Activated CD8-positive, alpha-beta memory T cell treated with anti-CD3 and anti-CD28 coated beads for 1 hour (primary cell): Measurements from ENCODE around the gene PPARA.
"Not testable (repeated sequence)": the region's sequence is repeated elsewhere in the genome, so short reads cannot be mapped to it uniquely, and the experiment has no call there.

Experiments used
- DNase-seq, 2 donors: peaks; one replicate each; pipeline ENCODE4 v3.0.0-alpha.2; 2020; ENCODE audit warnings: low read depth in 1 of 2; ENCODE audit errors: extremely low read depth in 1 of 2

Gene PPARA

GRCh38 chr22:46125816-46126765, 24.2 kb upstream of the PPARA start:
- DNase-seq, result no peak

- DNase-seq, result no peak
Observed at GRCh38 chr22:46126853-46127385, 23.4 kb upstream of the PPARA start.

GRCh38 chr22:46127556-46127955, 22.8 kb upstream of the PPARA start:
- no peak for DNase-seq

- DNase-seq, result no peak
Observed at GRCh38 chr22:46128606-46129005, 21.7 kb upstream of the PPARA start.

- DNase-seq, result no peak
Observed at GRCh38 chr22:46129390-46130041, 20.8 kb upstream of the PPARA start.

- DNase-seq, result no peak
Observed at GRCh38 chr22:46131151-46131587, 19.2 kb upstream of the PPARA start.

GRCh38 chr22:46132193-46132829, 18.0 kb upstream of the PPARA start:
- not testable (repeated sequence) for DNase-seq

GRCh38 chr22:46132830-46133587, 17.3 kb upstream of the PPARA start:
- DNase-seq, result no peak

GRCh38 chr22:46133588-46133855, 16.8 kb upstream of the PPARA start:
- no peak for DNase-seq

- DNase-seq, result no peak
Observed at GRCh38 chr22:46134111-46134705, 16.1 kb upstream of the PPARA start.

- DNase-seq, result no peak
Observed at GRCh38 chr22:46135611-46136485, 14.5 kb upstream of the PPARA start.

- DNase-seq, result no peak
Observed at GRCh38 chr22:46136486-46137217, 13.7 kb upstream of the PPARA start.

- no peak for DNase-seq
Observed at GRCh38 chr22:46137218-46137766, 13.0 kb upstream of the PPARA start.

GRCh38 chr22:46138058-46138797, 12.1 kb upstream of the PPARA start:
- no peak for DNase-seq

- DNase-seq, result not testable (repeated sequence)
Observed at GRCh38 chr22:46139417-46139816, 10.9 kb upstream of the PPARA start.

- DNase-seq, result no peak
Observed at GRCh38 chr22:46139895-46140350, 10.4 kb upstream of the PPARA start.

GRCh38 chr22:46140989-46141928, 9.1 kb upstream of the PPARA start:
- no peak for DNase-seq
